Hepatocyte (in vitro differentiated cells): ENCODE measurements around the gene SYNPR. TPM values are rescaled to one million over a fixed set of nuclear protein-coding genes. Genes with fewer than 3 reads are reported as not detected.

Experiments used
- DNase-seq: peaks from one replicate; pipeline ENCODE4 v3.0.0-alpha.2; 2016; ENCODE audit warnings: low spot score
- H2AFZ ChIP-seq: fragments of 200-600 bp; sonication (generic); 2 replicates; pipeline ENCODE4 v1.6.0; 2016; ENCODE audit warnings: antibody characterized with exemption, mild to moderate bottlenecking
- H3K27ac ChIP-seq: fragments of 200-600 bp; sonication (generic); 2 replicates; pipeline ENCODE4 v1.5.1; 2016; ENCODE audit warnings: mild to moderate bottlenecking
- H3K27me3 ChIP-seq: fragments of 200-600 bp; sonication (generic); 2 replicates; pipeline ENCODE4 v1.6.1; 2016
- H3K36me3 ChIP-seq: fragments of 200-600 bp; sonication (generic); replicated peaks from 2 replicates; pipeline ENCODE4 v1.5.1; 2016; ENCODE audit warnings: low read depth; ENCODE audit not compliant: insufficient read depth
- H3K4me1 ChIP-seq: fragments of 200-600 bp; sonication (generic); 2 replicates; pipeline ENCODE4 v1.5.1; 2016; ENCODE audit warnings: mild to moderate bottlenecking, moderate library complexity; ENCODE audit not compliant: insufficient read depth
- H3K4me2 ChIP-seq: fragments of 200-600 bp; sonication (generic); 2 replicates; pipeline ENCODE4 v1.6.0; 2016
- H3K4me3 ChIP-seq: fragments of 200-600 bp; sonication (generic); 2 replicates; pipeline ENCODE4 v1.5.1; 2016; ENCODE audit warnings: mild to moderate bottlenecking
- H3K79me2 ChIP-seq: fragments of 200-600 bp; sonication (generic); 2 replicates; pipeline ENCODE4 v1.6.0; 2017; ENCODE audit warnings: mild to moderate bottlenecking
- H3K9me2 ChIP-seq: fragments of 200-600 bp; sonication (generic); replicated peaks from 2 replicates; pipeline ENCODE4 v1.6.0; 2017; ENCODE audit warnings: mild to moderate bottlenecking; ENCODE audit not compliant: insufficient read depth
- H3K9me3 ChIP-seq: fragments of 200-600 bp; sonication (generic); 2 replicates; pipeline ENCODE4 v1.5.1; 2016; ENCODE audit warnings: low read depth, mild to moderate bottlenecking
- H4K20me1 ChIP-seq: fragments of 200-600 bp; sonication (generic); 2 replicates; pipeline ENCODE4 v1.6.0; 2016; ENCODE audit warnings: mild to moderate bottlenecking; ENCODE audit not compliant: insufficient read depth, poor library complexity, severe bottlenecking
- EZH2 ChIP-seq: fragments of 200-600 bp; sonication (generic); IDR thresholded peaks from 2 replicates; pipeline ENCODE4 v1.6.1; 2016; ENCODE audit warnings: antibody characterized with exemption, mild to moderate bottlenecking, borderline replicate concordance
- EZH2phosphoT487 ChIP-seq: fragments of 200-600 bp; sonication (generic); IDR thresholded peaks from one replicate; pipeline ENCODE4 v1.6.1; 2018; ENCODE audit warnings: antibody characterized with exemption, mild to moderate bottlenecking, low read depth, moderate library complexity; ENCODE audit not compliant: unreplicated experiment, severe bottlenecking
- WGBS: methylation state at CpG from one replicate; pipeline ENCODE4 v1.1.6; 2016; ENCODE audit warnings: low lambda C conversion rate; ENCODE audit errors: missing lambda C conversion rate; 5-methylcytosine and 5-hydroxymethylcytosine counted together
- polyA plus RNA-seq: library from polyadenylated mRNA; unstranded; fragments of >200 nt; fragmentation: Nextera tagmentation; extraction: Ambion mirVana; gene quantifications from 2 replicates; pipeline ENCODE4 v1.2.1, GENCODE V29; 2016
- total RNA-seq: library from RNA; depleted of rRNA; stranded (reverse); fragments of >200 nt; gene quantifications from 2 replicates; pipeline ENCODE4 v1.2.3, GENCODE V29; 2014
- TF ChIP-seq, protein P1 (sequence below): fragments of 200-600 bp; sonication (generic); IDR thresholded peaks from 2 replicates; pipeline ENCODE4 v1.5.1; 2016; ENCODE audit warnings: antibody characterized with exemption, mild to moderate bottlenecking; ENCODE audit not compliant: poor library complexity

The SYNPR gene
- total and polyA plus RNA-seq, 2 experiments from 2014 or later, result 0.37 TPM; not detected in 1

GRCh38 chr3:63555767-63556166 is 277.7 kb downstream of the SYNPR start:
- TF ChIP-seq EZH2phosphoT487, result no peak
- DNase-seq, result no peak
- H3K79me2 ChIP-seq, result no peaks in the 10 kb centered on the region
- H3K27ac ChIP-seq, result no peak overlapping the region
- no peaks in the 10 kb centered on the region for H4K20me1 ChIP-seq
- no peaks in the 10 kb centered on the region for H3K4me1 ChIP-seq
- no peaks in the 10 kb centered on the region for H3K27me3 ChIP-seq
- H3K4me2 ChIP-seq, result no peak overlapping the region
- H2AFZ ChIP-seq, result no peak overlapping the region
- 76% methylated on average over 1 of the region's 1 CpG for WGBS
- no peaks in the 10 kb centered on the region for H3K9me2 ChIP-seq
- H3K36me3 ChIP-seq, result no peaks in the 10 kb centered on the region
- H3K9me3 ChIP-seq, result no peaks in the 10 kb centered on the region
- no peak overlapping the region for H3K4me3 ChIP-seq

DNA sequence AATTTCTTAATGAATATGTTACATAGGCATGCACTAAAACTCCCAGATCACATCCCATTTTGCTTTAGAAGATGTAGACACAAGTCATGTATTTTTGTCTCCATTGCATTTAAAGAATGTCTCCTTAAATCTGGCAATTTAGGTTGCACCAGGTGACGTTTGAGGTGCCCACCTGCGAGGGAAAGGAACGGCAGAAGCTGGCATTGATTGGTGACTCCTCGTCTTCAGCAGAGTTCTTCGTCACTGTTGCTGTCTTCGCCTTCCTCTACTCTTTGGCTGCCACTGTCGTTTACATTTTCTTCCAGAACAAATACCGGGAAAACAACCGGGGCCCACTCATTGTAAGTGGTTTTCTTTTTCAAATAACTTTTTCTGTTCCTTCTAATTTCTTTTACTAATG is 278.3 kb downstream of the SYNPR start:
- H3K36me3 ChIP-seq, result no peaks in the 10 kb centered on the region
- no peak overlapping the region for H2AFZ ChIP-seq
- H3K4me1 ChIP-seq, result no peaks in the 10 kb centered on the region
- H3K9me2 ChIP-seq, result no peaks in the 10 kb centered on the region
- DNase-seq, result no peak
- H3K79me2 ChIP-seq, result no peaks in the 10 kb centered on the region
- H3K4me2 ChIP-seq, result no peak overlapping the region
- no peaks in the 10 kb centered on the region for H4K20me1 ChIP-seq
- no peak overlapping the region for H3K27ac ChIP-seq
- 75% methylated on average over 9 of the region's 9 CpGs for WGBS
- no peaks in the 10 kb centered on the region for H3K9me3 ChIP-seq
- TF ChIP-seq EZH2phosphoT487, result no peak
- TF ChIP-seq EZH2, result no peak
- TF ChIP-seq, protein P1, sequence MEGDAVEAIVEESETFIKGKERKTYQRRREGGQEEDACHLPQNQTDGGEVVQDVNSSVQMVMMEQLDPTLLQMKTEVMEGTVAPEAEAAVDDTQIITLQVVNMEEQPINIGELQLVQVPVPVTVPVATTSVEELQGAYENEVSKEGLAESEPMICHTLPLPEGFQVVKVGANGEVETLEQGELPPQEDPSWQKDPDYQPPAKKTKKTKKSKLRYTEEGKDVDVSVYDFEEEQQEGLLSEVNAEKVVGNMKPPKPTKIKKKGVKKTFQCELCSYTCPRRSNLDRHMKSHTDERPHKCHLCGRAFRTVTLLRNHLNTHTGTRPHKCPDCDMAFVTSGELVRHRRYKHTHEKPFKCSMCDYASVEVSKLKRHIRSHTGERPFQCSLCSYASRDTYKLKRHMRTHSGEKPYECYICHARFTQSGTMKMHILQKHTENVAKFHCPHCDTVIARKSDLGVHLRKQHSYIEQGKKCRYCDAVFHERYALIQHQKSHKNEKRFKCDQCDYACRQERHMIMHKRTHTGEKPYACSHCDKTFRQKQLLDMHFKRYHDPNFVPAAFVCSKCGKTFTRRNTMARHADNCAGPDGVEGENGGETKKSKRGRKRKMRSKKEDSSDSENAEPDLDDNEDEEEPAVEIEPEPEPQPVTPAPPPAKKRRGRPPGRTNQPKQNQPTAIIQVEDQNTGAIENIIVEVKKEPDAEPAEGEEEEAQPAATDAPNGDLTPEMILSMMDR, result no peak
- H3K27me3 ChIP-seq, result no peaks in the 10 kb centered on the region
- no peak overlapping the region for H3K4me3 ChIP-seq

- Histone ChIP-seq H2AFZ (no peak overlapping the region), H4K20me1 (no peaks in the 10 kb centered on the region)
Measured at GRCh38 chr3:63557912-63558311, 279.8 kb downstream of the SYNPR start.

GRCh38 chr3:63559884-63560283 is 281.8 kb downstream of the SYNPR start:
- H3K9me3 ChIP-seq, result no peaks in the 10 kb centered on the region
- no peak overlapping the region for H2AFZ ChIP-seq
- H3K9me2 ChIP-seq, result no peaks in the 10 kb centered on the region
- no peaks in the 10 kb centered on the region for H3K79me2 ChIP-seq
- no peak for DNase-seq
- H3K4me2 ChIP-seq, result no peak overlapping the region
- no peaks in the 10 kb centered on the region for H3K4me1 ChIP-seq
- no peak overlapping the region for H3K27ac ChIP-seq
- WGBS, result 36% methylated on average over 2 of the region's 2 CpGs
- TF ChIP-seq, protein P1, result no peak
- TF ChIP-seq EZH2phosphoT487 (no peak), EZH2 (no peak)
- H4K20me1 ChIP-seq, result no peaks in the 10 kb centered on the region
- H3K4me3 ChIP-seq, result no peak overlapping the region
- H3K36me3 ChIP-seq, result no peaks in the 10 kb centered on the region
- H3K27me3 ChIP-seq, result no peaks in the 10 kb centered on the region

More at GRCh38 chr3:63557912-63558311, 279.8 kb downstream of the SYNPR start:
- Histone ChIP-seq H3K27ac (no peak overlapping the region), H3K9me2 (no peaks in the 10 kb centered on the region), H3K4me2 (no peak overlapping the region), H3K4me1 (no peaks in the 10 kb centered on the region), H3K4me3 (no peak overlapping the region), H3K79me2 (no peaks in the 10 kb centered on the region), H3K27me3 (no peaks in the 10 kb centered on the region), H3K9me3 (no peaks in the 10 kb centered on the region), H3K36me3 (no peaks in the 10 kb centered on the region)
- DNase-seq, result no peak
- TF ChIP-seq EZH2phosphoT487 (no peak), EZH2 (no peak)
- TF ChIP-seq, protein P1, result no peak
